Inferior parietal cortex (tissue), 1 donor: ENCODE results near the gene KCNJ14.
"Not testable (repeated sequence)": the region's sequence is repeated elsewhere in the genome, so short reads cannot be mapped to it uniquely, and the experiment has no call there.

ENCODE experiments used
- DNase-seq: peaks from one replicate; pipeline ENCODE4 v3.0.0-alpha.2; 2016; ENCODE audit errors: extremely low spot score

The KCNJ14 gene

DNA sequence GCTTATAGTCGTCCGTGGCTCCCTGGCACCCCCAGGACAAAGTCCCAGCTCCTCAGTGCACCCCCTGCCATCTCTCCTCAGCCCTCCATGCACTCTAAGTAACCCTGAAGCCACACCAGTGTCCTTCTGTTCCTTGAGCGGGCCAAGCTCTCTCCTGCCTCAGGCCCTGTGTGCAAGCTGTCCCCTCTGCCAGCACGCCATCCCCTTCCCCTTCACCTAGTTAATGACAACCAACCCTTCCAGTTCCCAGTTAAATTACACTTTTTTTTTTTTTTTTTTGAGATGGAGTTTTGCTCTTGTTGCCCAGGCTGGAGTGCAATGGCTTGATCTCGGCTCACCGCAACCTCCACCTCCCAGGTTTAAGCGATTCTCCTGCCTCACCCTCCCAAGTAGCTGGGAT lies 33.1 kb downstream of the KCNJ14 start:
- not testable (repeated sequence) for DNase-seq

DNA sequence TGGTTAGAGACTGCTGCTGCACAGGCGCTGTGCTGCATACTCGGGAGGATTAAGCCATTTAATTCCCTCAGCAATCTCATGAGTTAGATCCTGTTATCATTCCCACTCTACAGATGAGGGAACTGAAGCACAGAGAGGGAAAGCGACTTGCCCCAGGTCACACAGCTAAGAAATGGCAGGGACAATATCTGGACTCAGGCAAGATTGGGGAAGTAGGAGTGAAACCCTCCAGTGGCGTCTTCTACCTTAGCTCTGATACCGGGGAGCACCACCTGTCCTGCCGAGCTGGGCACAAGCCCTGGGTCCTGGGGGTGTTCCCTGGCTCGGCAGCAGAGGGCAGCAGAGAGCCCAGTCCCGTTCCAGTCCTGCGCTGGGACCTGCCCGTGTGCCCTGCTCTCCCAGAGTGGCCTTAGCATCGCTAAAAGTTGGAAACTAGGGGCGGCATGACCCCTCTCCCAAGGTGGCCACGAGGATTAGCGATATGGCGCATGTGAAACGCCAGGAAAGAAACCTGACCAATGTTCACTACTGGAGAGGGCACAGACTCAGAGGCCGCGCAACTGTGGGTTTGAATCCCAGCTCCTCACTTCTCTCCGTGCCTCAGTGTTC lies 34.3 kb downstream of the KCNJ14 start:
- DNase-seq = peak; percentile 55

DNA sequence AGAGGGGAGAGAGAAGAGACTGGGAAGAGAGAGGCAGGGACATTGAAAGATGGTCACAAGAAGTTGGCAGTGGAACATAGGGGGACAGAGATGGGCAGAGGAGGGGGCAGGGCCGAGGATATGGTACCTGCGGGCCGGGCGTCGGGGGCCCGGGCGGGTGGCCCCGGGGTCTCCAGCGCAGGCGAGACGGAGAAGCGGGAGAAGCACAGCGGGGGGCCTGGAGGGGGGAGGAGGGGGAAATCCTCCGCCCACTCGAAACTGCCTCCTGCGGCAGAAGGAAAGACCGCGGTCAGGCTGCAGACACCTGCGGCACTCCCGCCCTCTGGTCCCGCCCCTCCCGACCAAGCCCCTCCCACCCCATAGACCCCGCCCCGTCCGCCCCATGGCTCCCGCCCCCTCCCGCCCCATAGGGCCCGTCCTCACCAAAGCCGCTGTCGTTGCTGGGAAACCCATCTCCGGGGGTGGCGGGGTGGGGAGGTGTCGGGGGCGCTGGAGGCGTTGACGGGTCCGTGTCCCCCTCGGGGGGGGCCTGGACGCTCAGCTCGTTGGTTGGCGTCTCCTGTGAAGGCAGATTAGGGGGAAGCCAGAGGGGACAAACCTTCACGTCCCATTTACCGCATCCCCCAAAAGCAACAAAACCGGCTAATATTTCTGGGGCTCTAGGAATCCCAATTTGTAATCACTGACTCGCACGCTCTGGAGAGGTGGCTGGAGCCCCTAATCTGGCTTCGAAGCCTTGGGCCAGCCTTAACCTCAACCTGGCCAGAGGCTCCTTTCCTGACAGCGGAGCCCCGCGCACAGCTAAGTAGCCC lies 35.8 kb downstream of the KCNJ14 start:
- no peak for DNase-seq

DNA sequence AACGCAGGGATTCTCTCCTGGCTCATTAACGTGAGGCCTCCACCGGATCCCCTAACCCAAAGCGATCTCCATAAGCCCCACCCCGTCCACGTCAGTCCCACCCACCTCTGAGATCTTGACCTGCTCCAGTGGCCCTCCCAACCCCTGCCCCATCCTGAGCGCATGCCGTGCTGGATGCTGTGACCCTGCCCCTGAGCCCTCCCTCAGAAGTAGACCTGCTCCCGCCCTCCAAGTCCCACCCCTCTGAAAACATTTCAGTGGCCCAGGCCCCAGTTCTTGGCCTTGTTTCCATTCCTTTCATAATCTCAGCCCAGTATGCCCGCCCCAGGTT lies 36.4 kb downstream of the KCNJ14 start:
- DNase-seq = no peak

DNA sequence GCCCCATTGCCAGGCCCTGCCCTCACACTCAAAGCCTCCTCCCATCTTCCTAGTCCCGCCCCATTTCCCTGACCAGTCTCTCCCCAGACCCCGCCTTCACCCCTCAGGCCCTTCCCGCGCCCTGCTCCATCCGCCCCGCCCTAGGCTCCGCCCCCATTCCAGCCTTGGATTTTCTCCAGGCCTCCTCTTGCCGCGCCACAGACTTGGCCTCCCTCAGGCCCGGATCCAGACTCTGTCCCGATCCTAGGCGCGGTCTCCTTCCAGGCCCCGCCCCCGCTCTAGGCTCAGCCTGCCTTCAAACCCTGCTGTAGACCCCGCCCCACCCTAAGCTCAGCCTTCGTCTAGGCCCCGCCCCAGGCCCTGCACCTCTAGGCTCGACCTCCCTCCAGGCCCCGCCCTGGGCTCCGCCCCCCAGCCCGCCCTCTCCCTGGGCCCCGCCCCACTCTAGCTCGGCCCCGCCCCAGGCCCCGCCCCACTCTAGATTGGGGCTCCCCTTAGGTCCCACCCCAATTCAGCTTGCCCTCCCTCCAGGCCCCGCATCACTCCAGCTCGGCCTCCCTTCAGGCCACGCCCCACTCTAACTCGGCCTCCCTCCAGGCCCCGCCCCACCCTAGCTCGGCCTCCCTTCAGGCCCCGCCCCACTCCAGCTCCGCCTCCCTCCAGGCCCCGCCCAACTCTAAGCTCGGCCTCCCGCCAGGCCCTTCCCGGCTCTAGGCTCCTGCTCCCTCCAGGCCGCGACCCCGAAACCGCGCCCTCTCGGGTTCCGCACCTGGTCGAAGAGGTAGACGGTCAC lies 37.7 kb downstream of the KCNJ14 start:
- DNase-seq = peak; percentile 61

DNA sequence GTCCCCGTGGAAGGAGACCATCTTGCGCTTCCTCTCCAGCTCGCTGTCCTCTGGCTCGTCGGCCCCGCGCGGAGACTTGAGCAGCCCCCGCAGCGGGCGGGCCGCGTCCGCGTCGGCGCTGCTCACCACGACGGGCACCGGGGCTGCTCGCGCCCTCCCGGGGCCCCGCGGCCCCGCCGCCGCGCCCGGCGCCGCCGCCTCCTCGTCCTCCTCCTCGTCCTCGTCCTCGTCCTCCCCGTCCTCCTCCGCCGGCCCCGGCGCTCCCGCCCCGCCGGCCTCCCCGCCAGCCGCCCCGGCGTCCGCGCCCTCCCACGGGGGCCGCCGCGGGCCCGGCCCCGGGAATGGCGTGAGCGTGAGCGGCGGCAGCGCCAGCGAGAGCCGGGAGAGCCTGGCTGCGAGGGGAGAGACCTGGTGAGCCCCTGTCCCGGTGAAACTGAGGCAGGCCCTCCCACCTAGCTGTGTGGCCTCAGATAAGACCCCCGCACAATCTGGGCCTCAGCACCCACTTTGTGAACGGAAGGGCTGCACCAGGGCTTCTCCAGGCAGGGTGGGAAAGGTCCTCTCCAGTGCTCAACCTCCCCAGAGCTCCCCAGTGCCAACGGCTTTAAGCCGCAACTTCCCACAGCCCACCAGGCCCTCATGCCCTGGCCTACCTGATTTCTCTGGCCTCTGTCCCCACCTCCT lies 38.5 kb downstream of the KCNJ14 start:
- no peak for DNase-seq

DNA sequence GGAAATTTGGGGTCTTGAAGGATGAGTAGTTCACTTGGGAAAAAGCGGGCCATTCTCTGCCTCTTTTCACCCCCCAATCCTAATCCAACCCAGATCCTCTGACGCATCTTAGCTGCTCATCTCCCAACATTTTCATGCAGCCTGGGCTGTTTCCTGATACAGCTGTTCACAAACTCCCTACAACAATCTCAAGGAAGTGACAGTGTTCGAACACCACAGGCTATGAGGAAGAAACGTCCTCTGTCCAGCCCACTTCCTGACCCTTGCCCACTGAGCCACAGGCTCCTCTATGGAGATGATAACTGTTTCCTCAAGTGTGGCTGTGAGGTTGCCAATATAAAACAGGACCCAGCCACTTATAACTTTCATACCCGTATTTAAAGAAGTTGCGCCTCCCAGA lies 40.0 kb downstream of the KCNJ14 start:
- no peak for DNase-seq

DNA sequence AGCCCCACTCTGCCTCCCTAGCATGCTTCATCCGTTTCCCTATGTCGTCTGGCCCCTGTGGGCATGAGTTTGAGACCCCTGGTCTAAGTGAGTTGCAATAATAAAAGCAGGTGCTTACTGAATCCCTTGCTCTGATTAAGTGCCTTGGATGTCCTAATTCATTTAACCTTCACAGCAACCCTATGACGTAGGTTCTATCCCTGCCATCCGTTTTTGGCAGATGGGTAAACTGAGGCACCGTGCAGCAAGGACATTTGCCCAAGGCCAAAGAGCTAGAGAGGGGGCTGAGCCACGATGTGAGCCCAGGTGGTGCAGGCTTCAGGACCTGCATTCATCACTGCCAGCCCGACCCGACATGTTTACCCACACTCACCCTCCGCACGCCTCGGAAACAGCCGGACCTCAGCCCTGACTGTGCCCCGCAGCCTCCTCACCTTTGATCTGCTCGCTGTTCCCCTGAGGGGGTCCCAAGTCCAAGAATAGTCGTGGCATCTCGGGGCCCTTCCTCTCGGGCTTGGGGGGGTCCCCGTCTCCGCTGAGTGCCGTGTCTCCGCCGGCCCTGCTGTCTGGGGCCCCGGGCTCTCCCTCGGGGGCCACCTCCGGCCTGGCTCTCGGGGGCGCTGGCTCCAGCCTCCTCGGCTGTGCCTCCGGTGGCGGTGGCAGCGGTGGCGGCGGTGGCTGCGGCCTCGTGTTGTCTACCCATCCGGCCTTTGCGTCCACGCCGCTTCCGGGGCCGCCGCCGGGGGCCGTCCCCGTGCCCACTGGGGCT lies 41.8 kb downstream of the KCNJ14 start:
- no peak for DNase-seq

DNA sequence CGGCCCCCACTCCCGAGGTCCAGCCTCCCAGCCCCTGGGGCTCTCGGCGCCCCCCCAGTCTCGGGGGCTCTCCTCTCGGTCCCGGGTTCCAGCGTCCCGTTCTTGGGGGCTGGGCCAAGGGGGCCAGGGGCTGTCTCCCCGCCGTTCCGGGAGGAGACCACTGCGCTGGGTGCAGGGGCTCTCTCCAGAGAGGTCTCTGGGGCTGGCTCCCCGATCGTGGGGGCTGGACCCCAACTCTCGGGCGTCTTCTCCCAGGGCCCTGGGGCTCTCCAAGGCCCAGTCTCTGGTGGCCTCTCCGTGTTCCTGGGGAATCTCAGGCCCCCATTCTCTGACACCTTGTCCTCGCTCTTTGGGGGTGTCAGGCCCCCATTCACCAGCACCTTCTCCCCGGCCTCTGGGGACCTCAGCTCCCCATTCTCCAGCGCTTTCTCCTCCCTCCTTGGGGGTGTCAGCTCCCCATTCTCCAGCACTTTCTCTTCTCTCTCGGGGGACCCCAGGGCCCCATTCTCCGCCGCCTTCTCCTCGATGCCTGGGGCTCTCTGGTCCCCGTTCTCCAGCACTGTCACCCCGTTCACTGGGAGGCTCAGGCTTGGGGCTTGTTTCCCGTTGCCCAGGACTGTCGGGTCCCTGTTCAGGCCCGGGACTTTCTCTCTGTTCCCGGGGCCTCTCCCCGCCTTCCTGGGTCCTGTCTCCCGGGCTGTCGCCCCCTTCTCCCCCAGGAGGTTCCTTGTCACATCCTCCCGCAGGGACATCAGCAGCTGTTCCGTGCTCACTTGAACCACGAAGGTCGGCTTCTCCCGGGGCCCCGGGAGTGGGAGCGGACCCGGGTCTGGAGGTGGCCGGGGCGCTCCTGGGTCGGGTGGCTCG lies 42.6 kb downstream of the KCNJ14 start:
- no peak for DNase-seq

DNA sequence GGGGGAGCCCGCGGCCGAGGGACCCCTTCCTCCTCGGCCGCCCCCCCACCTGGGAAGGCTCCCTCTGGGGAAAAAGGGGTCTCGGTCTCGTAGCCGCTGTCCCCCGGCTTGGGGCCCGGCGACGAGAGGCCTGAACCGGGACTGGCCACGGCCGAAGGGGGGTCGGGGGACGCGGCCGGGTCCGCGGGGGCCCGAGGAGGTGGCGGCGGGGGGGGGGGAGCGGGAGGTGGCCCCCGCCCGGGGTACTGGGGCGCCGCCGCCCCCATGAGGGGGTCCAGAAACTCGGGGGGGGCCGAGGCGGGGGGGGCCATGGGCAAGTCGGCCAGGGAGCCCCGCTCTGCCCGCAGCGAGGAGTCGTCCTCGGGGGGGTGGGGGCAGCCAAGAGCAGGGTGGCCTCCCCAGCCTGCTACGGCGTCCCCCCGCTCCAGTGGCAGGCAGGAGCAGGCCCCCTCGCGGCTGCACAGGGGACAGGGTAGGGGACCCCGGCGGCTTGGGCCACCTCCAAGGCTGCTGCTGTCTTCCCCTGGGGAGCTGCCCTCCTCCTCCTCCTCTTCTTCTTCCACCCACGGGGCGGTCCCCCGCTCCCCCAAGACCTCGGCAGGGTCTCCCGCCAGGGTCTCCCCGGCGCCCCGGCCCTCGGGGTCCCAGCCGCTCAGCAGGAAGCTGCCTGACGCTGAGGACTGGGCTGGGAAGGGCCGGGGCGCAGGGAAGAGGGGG lies 43.4 kb downstream of the KCNJ14 start:
- DNase-seq = no peak

DNA sequence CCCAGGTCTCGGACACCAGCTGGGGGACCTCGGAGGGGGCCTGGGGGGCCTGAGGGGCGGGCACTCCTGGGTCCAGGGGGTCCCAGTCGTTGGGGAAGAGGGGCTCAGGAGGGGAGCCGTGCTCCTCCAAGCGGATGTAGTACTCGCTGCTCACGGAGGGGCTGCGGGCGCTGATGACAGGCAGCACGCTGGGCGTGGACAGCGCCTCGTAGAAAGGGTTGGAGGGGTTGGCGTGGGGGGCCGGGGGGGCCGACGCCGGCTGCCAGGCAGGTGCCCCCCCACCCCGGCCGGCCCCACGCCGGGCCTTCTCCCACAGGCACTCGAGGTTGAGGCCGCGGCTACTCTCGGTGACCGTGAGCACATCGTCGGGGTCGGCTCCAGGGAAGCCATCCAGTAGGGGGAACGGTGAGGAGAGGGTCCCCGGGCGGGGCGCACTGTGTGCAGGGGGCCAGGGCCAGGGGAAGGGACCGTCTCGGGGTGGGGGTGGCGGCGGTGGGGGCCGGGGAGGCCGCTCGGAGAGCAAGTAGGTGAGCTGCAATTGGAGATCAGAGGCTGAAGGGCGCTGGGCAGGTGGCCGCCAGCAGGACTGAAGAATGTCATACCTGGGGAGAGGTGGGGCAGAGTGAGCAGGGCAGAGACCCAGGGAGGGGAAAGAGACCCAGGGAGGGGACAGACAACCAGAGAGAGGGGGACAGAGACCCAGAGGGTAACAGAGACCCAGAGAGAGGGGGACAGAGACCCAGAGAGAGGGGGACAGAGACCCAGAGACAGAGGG lies 44.1 kb downstream of the KCNJ14 start:
- DNase-seq = no peak

DNA sequence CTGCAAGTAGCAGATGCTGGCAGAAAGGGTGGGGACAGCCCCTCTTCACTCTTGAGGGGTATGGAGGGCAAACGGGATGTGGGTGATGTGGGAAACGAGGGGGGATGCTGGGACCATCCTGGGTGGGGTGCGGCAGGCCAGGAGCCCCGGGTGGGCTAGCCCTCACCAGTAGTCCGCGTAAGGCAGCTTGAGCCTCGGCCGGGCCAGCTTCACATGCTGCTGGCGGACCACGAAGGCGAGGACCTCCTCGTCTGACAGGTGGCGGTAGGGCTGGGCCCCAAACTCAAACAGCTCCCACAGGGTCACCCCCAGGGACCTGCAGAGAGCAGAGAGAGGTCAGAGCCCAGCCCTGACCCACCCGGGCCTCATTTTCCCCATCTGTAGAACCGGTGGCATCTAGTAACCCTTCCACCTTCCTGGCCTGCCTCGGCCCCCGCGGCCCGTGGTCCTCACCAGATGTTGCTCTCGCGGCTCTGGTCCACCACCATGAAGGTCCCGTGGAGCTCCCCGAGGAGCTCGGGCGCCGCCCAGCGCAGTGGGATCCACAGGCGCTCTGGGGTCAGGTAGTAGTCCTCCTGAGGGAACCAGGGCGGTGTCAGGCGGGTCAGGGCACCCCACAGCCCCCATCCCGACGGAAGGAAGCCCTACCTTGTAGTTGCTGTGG lies 45.6 kb downstream of the KCNJ14 start:
- DNase-seq = no peak

DNA sequence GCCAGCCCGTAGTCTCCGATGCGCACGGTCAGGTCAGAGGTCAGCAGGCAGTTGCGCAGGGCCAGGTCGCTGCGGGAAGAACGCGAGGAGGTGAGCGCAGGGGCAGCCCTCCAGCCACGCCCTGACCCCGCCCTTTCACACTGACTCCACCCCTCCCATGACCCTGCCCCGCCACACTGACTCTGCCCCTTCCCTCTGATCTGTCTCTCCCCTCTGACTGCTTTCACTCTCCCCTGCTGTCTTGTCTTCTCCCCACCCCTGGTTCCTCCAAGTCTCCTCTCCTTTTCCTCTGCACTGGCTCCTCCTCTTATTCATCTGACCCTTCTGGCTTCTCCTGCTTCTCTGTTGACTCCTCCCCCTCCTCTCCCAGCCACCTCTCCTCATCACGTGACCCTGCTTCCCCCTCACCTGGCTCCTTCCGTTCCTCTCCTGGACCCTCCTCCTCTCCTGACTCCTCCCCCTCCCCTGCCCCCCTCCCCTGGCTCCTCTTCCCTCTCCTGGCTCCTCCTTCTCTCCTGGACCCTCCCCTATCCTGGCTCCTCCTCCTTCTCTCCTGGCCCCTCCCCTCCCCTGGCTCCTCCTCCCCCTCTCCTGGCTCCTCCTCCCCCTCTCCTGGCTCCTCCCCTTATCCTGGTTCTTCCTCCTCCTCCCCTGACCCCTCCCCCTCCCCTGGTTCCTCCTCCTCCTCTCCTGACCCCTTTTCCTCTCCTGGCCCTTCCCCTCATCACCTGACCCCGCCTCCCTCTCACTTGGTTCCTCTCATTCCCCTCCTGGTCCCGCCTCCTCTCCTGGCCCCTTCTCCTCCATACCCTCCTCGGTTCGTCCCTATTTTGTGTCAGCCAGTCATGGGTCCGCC lies 46.3 kb downstream of the KCNJ14 start:
- DNase-seq = no peak

DNA sequence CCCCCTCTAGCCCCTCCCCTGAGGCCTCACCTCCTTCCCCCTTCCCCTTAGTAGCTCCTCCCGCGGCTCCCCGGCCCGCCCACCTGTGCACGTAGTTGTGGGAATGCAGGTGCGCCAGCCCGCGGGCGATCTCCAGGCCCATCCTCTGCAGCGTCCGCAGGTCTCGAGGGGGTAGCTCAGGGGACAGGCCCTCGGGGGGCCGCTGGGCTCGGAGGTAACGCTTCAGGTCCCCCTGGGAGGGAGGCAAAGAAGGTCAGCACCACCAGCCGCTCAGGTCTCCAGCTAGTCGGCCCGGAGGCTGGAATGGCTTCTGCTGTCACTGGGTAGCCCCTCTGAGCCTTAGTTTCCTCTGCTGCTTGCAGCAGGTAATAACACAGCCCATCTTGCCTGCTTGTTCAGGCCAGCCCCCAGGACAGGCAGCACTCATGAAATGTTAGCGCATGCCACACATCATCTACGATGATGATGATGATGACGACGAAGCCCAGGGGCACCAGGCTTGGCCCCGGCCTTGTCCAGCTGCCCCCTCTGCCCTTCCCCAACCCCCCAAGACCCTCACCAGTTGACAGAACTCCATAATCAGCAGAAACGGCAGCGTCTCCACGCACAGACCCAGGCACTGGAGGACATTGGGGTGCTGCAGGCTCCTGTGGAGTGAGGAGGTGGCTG lies 47.1 kb downstream of the KCNJ14 start:
- no peak for DNase-seq

DNA sequence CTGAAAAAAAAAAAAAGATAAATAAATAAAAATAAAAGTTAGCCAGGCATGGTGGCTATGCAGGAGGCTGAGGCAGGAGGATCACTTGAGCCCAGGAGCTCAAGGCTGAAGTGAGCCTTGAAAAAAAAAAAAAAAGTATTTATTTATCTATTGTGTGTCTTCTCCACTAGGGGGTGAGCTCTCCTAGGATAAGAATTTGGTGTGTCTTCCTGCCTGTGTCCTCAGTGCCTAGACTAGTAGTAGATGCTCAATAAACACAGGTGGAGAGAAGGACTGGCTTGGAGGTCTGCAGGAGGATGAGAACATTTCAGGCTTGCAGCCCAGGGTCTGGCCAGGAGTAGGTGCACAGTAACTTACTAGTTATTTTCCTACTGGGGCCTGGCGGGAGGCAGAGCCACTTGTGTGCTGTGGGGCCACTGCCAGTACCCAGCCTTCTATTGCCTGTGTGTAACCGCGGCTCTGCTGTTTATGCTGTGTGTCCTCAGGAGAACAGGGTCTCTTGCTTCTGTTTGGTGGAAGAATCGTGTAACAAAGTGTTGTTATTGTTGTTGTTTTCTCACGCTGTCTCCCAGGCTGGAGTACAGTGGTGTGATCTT lies 50.9 kb downstream of the KCNJ14 start:
- DNase-seq = no peak

DNA sequence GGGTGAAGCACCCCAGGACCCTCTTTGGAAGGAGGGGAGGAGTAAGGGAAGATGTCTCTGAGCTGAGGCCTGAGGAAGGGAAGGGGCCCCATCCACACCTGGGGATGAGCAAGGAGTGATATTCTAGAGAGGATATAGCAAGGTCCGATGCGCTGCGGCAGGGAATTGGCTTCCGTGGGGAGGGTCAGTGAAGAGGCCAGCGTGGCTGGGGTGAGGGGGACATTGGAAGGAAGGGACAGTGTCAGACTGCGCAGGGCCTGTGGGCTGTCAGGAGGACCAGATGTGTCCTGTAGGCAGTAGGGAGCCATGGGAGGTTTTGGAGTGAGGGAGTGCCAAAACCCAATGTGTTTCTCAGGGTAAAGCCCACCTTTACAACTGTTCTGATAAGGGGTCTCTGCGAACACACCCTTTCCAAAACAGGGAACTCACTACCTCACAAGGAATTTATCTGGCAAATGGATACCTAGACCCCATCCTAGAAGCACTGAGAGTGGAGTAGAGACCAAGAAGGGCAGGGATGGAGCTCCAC lies 52.6 kb downstream of the KCNJ14 start:
- no peak for DNase-seq
